Thyroid gland (tissue), 4 donors: ENCODE measurements around the gene SMIM14. TPM values are rescaled to one million over a fixed set of nuclear protein-coding genes. Genes with fewer than 3 reads are reported as not detected.

Experiments used
- DNase-seq, 2 donors: peaks; one replicate each; pipeline ENCODE4 v3.0.0-alpha.2; 2019
- H3K27ac ChIP-seq, 3 donors: fragments of 200-600 bp; sonication (generic); 1 replicate in 2 of 3; 2 replicates in 1 of 3; pipeline ENCODE4 v1.5.1; 2016 to 2019; ENCODE audit warnings: mild to moderate bottlenecking in 1 of 3, moderate library complexity in 1 of 3
- H3K27me3 ChIP-seq: fragments of 200-600 bp; sonication (generic); one replicate; pipeline ENCODE4 v1.5.1; 2019
- H3K36me3 ChIP-seq, 2 donors: fragments of 200-600 bp; sonication (generic); one replicate each; pipeline ENCODE4 v1.5.1; 2016 to 2019
- H3K4me1 ChIP-seq, 2 donors: fragments of 200-600 bp; sonication (generic); one replicate each; pipeline ENCODE4 v1.5.1; 2017 to 2019
- H3K4me3 ChIP-seq, 3 donors: fragments of 200-600 bp; sonication (generic); replicated peaks in 1 of 3; 1 replicate in 2 of 3; 2 replicates in 1 of 3; pipeline ENCODE4 v1.5.1; 2016; ENCODE audit warnings: mild to moderate bottlenecking in 1 of 3
- H3K9me3 ChIP-seq: fragments of 200-600 bp; sonication (generic); one replicate; pipeline ENCODE4 v1.5.1; 2017
- POLR2A ChIP-seq, 2 donors: fragments of 450-650 bp; IDR thresholded peaks; one replicate each; pipeline ENCODE4 v1.6.1; 2017; ENCODE audit warnings: antibody characterized with exemption in 2 of 2, mild to moderate bottlenecking in 2 of 2, moderate library complexity in 1 of 2
- WGBS, 2 donors: methylation state at CpG; one replicate each; pipeline ENCODE4 v1.1.5; 2017; 5-methylcytosine and 5-hydroxymethylcytosine counted together
- intact Hi-C: fragments of 100-400 bp; cut with DNase I; formaldehyde crosslinking; loops from one replicate; pipeline ENCODE4 v1.15.1; 2023
- total RNA-seq, 4 donors: library from RNA; depleted of rRNA; stranded (reverse); fragments of >200 nt; gene quantifications; one replicate each; pipeline ENCODE4 v1.2.3, GENCODE V29; 2016
- TF ChIP-seq, protein P1 (sequence below), 6 experiments: fragments of 200-600 bp in 3 of 6; fragments of 450-650 bp in 3 of 6; sonication (generic) in 3 of 6; IDR thresholded peaks; one replicate each; pipeline ENCODE4 v1.5.1; 2016 to 2019; ENCODE audit warnings: antibody characterized with exemption in 6 of 6, mild to moderate bottlenecking in 2 of 6, inconsistent platforms in 1 of 6, moderate library complexity in 1 of 6

Gene SMIM14
- total RNA-seq, 4 donors from 2014 or later, result 52.1 to 72.3 (median 59.2) TPM

GRCh38 chr4:39526765-39527295, 111.8 kb downstream of the SMIM14 start:
- WGBS, 2 donors, result 0 to 1% methylated on average over 16 to 27 of the region's 33 CpGs
- Histone ChIP-seq H3K9me3 (no peaks in the 10 kb centered on the region), H3K4me1 (peaks cover 14 to 18% of the 10 kb centered on the region in 2 donors), H3K27me3 (no peaks in the 10 kb centered on the region), H3K4me3 (peak overlapping the region; percentile 42 to 50 (median 42)), H3K27ac (peak overlapping the region; percentile 48 to 90 (median 90)), H3K36me3 (peaks cover 0 to 1% of the 10 kb centered on the region in 2 donors)
- intact Hi-C loops, result loop anchor here (5.0 to 10.0 kb wide), 2 partner anchors 110 to 448 kb away; partner anchors contain the start of genes PDS5A and SMIM14
- TF ChIP-seq, protein P1, sequence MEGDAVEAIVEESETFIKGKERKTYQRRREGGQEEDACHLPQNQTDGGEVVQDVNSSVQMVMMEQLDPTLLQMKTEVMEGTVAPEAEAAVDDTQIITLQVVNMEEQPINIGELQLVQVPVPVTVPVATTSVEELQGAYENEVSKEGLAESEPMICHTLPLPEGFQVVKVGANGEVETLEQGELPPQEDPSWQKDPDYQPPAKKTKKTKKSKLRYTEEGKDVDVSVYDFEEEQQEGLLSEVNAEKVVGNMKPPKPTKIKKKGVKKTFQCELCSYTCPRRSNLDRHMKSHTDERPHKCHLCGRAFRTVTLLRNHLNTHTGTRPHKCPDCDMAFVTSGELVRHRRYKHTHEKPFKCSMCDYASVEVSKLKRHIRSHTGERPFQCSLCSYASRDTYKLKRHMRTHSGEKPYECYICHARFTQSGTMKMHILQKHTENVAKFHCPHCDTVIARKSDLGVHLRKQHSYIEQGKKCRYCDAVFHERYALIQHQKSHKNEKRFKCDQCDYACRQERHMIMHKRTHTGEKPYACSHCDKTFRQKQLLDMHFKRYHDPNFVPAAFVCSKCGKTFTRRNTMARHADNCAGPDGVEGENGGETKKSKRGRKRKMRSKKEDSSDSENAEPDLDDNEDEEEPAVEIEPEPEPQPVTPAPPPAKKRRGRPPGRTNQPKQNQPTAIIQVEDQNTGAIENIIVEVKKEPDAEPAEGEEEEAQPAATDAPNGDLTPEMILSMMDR (IDR thresholded peaks at IDR 0.05), result no peak
- TF ChIP-seq POLR2A (IDR thresholded peaks at IDR 0.05), result no peak
- DNase-seq, result no peak

DNA sequence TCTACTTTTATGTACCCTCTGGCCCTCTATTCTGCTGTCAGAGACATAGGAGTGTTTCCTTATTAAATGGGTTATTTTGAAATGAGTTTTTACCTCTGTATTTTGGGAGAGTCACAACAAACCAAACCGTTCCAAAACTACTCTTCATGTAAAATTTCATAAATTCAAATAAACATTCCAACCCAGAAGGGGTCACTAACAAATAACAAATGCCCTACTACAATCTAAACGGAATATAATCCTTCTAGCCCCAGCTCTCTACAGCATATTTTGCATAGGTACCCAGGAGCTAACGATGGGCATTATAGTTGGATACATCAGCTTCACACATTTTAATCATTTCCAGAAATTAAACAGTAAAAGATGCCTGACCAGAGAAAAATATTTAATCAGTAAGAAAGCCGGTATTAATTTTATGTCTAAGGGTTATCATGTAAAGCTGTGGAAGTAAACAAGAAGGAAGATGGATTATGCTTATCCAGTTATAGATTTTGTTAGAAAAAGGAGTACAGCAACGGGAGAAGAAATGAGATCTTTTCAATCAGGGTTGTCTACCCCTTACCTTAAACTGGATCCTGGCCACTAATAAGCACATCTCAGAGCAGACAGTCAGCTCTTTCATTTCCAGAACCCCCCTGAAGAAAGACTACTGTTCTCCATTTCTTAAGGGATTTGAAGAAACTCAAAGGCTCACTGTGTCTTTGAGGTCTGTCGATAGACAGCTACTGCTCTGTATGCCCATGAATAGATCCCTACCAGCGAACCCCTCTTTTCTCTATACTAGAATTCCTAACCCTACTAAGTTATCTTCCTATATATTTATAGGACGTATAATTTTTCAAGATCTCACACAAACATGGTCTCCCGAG, 112.6 kb downstream of the SMIM14 start:
- Histone ChIP-seq H3K27me3 (no peaks in the 10 kb centered on the region), H3K36me3 (no peaks in the 10 kb centered on the region), H3K9me3 (no peaks in the 10 kb centered on the region), H3K27ac (peak overlapping the region in 2 of 3 donors; percentile 90), H3K4me1 (peaks cover 14 to 18% of the 10 kb centered on the region in 2 donors), H3K4me3 (peak overlapping the region; percentile 42 to 50 (median 42))
- WGBS, 2 donors, result 28 to 29% methylated on average over 9 of the region's 9 CpGs
- TF ChIP-seq POLR2A (IDR thresholded peaks at IDR 0.05), result no peak
- TF ChIP-seq, protein P1 (IDR thresholded peaks at IDR 0.05), result no peak
- no peak for DNase-seq
- intact Hi-C loops, result loop anchor here (5.0 to 10.0 kb wide), 2 partner anchors 111 to 449 kb away; partner anchors contain the start of genes PDS5A and SMIM14

DNA sequence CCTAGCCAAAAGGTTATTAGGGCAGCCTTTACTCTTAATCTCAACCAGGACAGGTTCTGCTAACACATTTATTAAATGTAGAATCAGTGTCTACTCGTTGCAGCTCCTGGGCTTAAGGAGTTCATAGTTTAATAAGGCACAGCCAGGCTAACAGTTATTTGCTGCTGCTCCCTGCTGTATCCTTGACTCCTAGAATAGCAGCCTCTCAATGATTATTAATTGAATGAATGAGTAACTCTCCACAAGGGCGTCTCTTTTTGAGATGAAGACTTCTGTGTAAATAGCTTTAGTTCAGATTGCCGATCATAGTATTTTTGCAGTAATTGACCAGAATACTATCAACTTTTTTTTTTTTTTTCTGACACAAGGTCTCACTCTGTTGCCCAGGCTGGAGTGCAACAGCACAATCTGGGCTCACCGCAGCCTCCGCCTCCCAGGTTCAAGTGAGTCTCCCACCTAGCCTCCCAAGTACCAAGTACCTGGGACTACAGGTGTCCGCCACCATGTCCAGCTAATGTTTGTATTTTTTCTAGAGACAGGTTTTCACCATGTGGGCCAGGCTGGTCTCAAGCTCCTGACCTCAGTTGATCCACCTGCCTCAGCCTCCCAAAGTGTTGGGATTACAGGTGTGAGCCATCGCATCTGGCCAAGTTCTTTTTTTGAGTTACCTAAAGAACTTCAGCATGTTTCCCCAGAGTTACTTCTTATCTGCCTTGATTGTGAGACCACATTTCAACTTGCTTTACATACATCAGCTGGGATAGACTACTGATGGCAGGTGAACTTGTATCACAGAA, 114.3 kb downstream of the SMIM14 start:
- no peak for DNase-seq
- no peaks in the 10 kb centered on the region for H3K9me3 ChIP-seq

DNA sequence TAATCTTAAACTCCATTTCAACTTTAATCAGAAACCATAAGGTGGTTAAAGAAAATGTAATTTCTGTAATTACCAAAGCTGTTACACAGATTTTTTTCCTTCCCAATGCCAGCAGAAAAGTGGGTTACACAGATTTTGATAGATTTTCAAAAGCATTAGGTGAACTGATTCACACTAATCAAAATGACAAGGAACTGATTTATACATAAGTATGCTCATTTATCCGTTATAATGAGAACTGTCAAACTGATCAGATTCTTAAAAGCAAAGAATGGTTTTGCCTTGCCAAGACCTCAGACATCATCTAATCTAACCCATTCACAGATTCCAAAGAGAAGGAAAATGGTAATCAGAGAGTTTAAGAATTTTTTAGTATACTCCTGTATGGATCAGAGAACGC, 116.6 kb downstream of the SMIM14 start:
- H3K27me3 ChIP-seq, result no peaks in the 10 kb centered on the region
- TF ChIP-seq, protein P1 (IDR thresholded peaks at IDR 0.05), result no peak
- TF ChIP-seq POLR2A (IDR thresholded peaks at IDR 0.05), result no peak
- H3K4me3 ChIP-seq, result no peak overlapping the region
- intact Hi-C loops, result loop anchor here (10.0 kb wide), 1 partner anchor 453 kb away; the partner anchor contains the start of gene PDS5A
- peaks cover 0 to 3% of the 10 kb centered on the region in 2 donors for H3K36me3 ChIP-seq
- H3K4me1 ChIP-seq, result peaks cover 5 to 6% of the 10 kb centered on the region in 2 donors
- H3K27ac ChIP-seq, result no peak overlapping the region
- no peaks in the 10 kb centered on the region for H3K9me3 ChIP-seq
- 64 to 95% methylated on average over 2 of the region's 2 CpGs for WGBS, 2 donors
- DNase-seq, result no peak

More for the DNA sequence above, 114.3 kb downstream of the SMIM14 start:
- Histone ChIP-seq H3K27me3 (no peaks in the 10 kb centered on the region), H3K4me3 (no peak overlapping the region), H3K27ac (no peak overlapping the region), H3K4me1 (peaks cover 14 to 18% of the 10 kb centered on the region in 2 donors), H3K36me3 (peaks cover 0 to 3% of the 10 kb centered on the region in 2 donors)
- WGBS, 2 donors, result 87 to 93% methylated on average over 7 of the region's 7 CpGs
- TF ChIP-seq POLR2A (IDR thresholded peaks at IDR 0.05), result no peak
- TF ChIP-seq, protein P1 (IDR thresholded peaks at IDR 0.05), result no peak
- intact Hi-C loops, result loop anchor here (10.0 kb wide), 1 partner anchor 450 kb away; the partner anchor contains the start of gene PDS5A
